ENCODE results near the gene LRIT1.

Gene LRIT1

DNA sequence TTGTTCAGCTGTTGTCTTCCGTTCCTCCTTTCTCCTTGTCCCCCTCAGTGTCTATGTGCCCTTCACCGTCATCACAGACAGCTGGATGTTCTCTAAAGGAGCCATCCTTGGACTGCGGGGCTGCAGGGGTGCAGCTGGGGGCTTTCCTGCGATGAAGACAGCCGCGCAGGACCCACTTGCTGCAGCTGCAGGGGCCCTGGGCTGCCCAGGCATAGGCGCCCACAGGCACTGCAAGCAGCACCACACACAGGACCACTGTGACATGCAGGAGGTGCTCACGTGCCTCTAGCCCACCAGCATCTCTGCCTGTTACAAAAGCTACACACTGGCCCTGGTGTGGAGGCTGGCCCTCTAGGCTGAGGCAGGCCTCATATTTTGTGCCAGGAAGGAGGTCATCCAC, 19.4 kb downstream of the LRIT1 start:
- Histone ChIP-seq H3K9me3 (ENCODE audit: insufficient read depth, low read depth, low read length) (no peaks in the 10 kb centered on the region), H3K4me2 (ENCODE audit: low read depth, low read length, poor library complexity, severe bottlenecking) (no peak overlapping the region)

DNA sequence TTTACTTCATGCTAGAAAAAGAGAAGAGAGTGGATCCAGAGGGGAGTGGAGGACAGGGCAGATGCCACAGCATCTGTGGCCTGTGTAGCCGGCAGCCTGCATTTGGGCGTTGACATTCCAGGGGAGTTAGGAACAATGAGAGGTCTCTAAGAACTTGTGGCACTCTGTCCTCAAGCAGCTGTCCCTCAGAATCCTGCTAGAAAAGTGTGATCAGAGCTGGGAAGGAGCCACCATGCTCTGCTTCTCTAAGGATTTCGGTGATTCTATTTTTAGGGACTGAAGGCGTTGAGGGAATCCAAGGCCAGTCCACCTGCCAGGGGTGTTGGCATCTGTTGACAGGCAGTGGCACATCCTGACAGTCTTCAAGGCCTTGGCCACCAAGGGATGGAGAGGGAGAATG, 23.6 kb downstream of the LRIT1 start:
- H3K4me3 ChIP-seq (ENCODE audit: low read length, poor library complexity, severe bottlenecking) = no peak overlapping the region
- H3K79me2 ChIP-seq (ENCODE audit: insufficient read depth, low read length) = no peaks in the 10 kb centered on the region
- H3F3A ChIP-seq (ENCODE audit: low read depth) = no peaks in the 10 kb centered on the region
- no peak overlapping the region for H3K4me2 ChIP-seq (ENCODE audit: low read depth, low read length, poor library complexity, severe bottlenecking)
- no peak overlapping the region for H2AFZ ChIP-seq (ENCODE audit: low read length)
- no peaks in the 10 kb centered on the region for H4K20me1 ChIP-seq (ENCODE audit: insufficient read depth, low read length, poor library complexity, severe bottlenecking)
- H3K9ac ChIP-seq (ENCODE audit: low read depth, low read length, poor library complexity, severe bottlenecking) = no peak overlapping the region
- H3K9me2 ChIP-seq (replicated peaks; ENCODE audit: low read depth, low read length) = no peaks in the 10 kb centered on the region
- no peak for TF ChIP-seq EZH2phosphoT487 (IDR thresholded peaks at IDR 0.05; ENCODE audit: borderline replicate concordance)
- TF ChIP-seq, protein P1, sequence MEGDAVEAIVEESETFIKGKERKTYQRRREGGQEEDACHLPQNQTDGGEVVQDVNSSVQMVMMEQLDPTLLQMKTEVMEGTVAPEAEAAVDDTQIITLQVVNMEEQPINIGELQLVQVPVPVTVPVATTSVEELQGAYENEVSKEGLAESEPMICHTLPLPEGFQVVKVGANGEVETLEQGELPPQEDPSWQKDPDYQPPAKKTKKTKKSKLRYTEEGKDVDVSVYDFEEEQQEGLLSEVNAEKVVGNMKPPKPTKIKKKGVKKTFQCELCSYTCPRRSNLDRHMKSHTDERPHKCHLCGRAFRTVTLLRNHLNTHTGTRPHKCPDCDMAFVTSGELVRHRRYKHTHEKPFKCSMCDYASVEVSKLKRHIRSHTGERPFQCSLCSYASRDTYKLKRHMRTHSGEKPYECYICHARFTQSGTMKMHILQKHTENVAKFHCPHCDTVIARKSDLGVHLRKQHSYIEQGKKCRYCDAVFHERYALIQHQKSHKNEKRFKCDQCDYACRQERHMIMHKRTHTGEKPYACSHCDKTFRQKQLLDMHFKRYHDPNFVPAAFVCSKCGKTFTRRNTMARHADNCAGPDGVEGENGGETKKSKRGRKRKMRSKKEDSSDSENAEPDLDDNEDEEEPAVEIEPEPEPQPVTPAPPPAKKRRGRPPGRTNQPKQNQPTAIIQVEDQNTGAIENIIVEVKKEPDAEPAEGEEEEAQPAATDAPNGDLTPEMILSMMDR (conservative IDR thresholded peaks at IDR 0.05; ENCODE audit: low read length) = no peak
- H3K9me3 ChIP-seq (ENCODE audit: insufficient read depth, low read depth, low read length) = no peaks in the 10 kb centered on the region
- no peaks in the 10 kb centered on the region for H3K36me3 ChIP-seq (ENCODE audit: insufficient read depth, low read length)
- no peaks in the 10 kb centered on the region for H3K27me3 ChIP-seq (ENCODE audit: insufficient read depth, low read length, poor library complexity, severe bottlenecking)
- no peaks in the 10 kb centered on the region for H3K4me1 ChIP-seq (ENCODE audit: insufficient read depth, low read length, poor library complexity, severe bottlenecking)

More for the DNA sequence above, 19.4 kb downstream of the LRIT1 start:
- Histone ChIP-seq H3K4me1 (ENCODE audit: insufficient read depth, low read length, poor library complexity, severe bottlenecking) (no peaks in the 10 kb centered on the region), H3K79me2 (ENCODE audit: insufficient read depth, low read length) (no peaks in the 10 kb centered on the region), H2AFZ (ENCODE audit: low read length) (no peak overlapping the region), H4K20me1 (ENCODE audit: insufficient read depth, low read length, poor library complexity, severe bottlenecking) (no peaks in the 10 kb centered on the region), H3K9me2 (replicated peaks; ENCODE audit: low read depth, low read length) (no peaks in the 10 kb centered on the region), H3K4me3 (ENCODE audit: low read length, poor library complexity, severe bottlenecking) (no peak overlapping the region), H3K36me3 (ENCODE audit: insufficient read depth, low read length) (no peaks in the 10 kb centered on the region), H3K27me3 (ENCODE audit: insufficient read depth, low read length, poor library complexity, severe bottlenecking) (no peaks in the 10 kb centered on the region), H3K9ac (ENCODE audit: low read depth, low read length, poor library complexity, severe bottlenecking) (no peak overlapping the region), H3F3A (ENCODE audit: low read depth) (no peaks in the 10 kb centered on the region)
- no peak for TF ChIP-seq EZH2phosphoT487 (IDR thresholded peaks at IDR 0.05; ENCODE audit: borderline replicate concordance)
- TF ChIP-seq, protein P1 (conservative IDR thresholded peaks at IDR 0.05; ENCODE audit: low read length) = no peak

DNA sequence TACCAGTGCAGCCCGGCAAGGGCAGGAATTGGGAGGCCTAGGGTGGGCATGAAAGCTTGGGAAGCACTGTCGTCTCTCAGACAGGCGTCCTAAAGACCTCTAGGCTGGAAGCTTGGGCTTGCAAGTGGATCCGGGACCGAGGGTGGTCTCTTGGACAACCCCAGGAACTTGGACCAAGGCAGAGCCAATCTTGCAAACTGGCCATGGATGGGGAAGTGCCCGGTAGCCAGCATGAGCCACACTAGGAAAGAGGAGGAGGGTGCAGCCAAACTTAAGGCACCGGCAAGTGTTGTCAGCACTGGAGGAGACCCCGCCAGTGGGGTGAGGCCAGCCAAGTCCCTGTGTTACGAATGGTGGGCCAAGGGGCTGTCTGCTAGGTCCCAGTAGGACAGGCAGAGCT, 24.5 kb downstream of the LRIT1 start:
- no peaks in the 10 kb centered on the region for H3K36me3 ChIP-seq (ENCODE audit: insufficient read depth, low read length)
- H4K20me1 ChIP-seq (ENCODE audit: insufficient read depth, low read length, poor library complexity, severe bottlenecking) = no peaks in the 10 kb centered on the region
- no peak overlapping the region for H2AFZ ChIP-seq (ENCODE audit: low read length)
- H3K4me3 ChIP-seq (ENCODE audit: low read length, poor library complexity, severe bottlenecking) = no peak overlapping the region
- no peak overlapping the region for H3K4me2 ChIP-seq (ENCODE audit: low read depth, low read length, poor library complexity, severe bottlenecking)
- H3K9me2 ChIP-seq (replicated peaks; ENCODE audit: low read depth, low read length) = no peaks in the 10 kb centered on the region
- H3K9ac ChIP-seq (ENCODE audit: low read depth, low read length, poor library complexity, severe bottlenecking) = no peak overlapping the region
- no peaks in the 10 kb centered on the region for H3F3A ChIP-seq (ENCODE audit: low read depth)
- H3K4me1 ChIP-seq (ENCODE audit: insufficient read depth, low read length, poor library complexity, severe bottlenecking) = no peaks in the 10 kb centered on the region
- H3K27me3 ChIP-seq (ENCODE audit: insufficient read depth, low read length, poor library complexity, severe bottlenecking) = no peaks in the 10 kb centered on the region
- H3K9me3 ChIP-seq (ENCODE audit: insufficient read depth, low read depth, low read length) = no peaks in the 10 kb centered on the region
- H3K79me2 ChIP-seq (ENCODE audit: insufficient read depth, low read length) = no peaks in the 10 kb centered on the region
- no peak for TF ChIP-seq EZH2phosphoT487 (IDR thresholded peaks at IDR 0.05; ENCODE audit: borderline replicate concordance)
- TF ChIP-seq, protein P1 (conservative IDR thresholded peaks at IDR 0.05; ENCODE audit: low read length) = no peak

Data from Loucy (cell line).